Neural cell (in vitro differentiated cells): ENCODE data around the gene IFIT1B.

Experiments used
- CTCF ChIP-seq: fragments of 450-650 bp; IDR thresholded peaks from 2 replicates; pipeline ENCODE4 v1.5.1; 2014; ENCODE audit warnings: antibody characterized with exemption, mild to moderate bottlenecking, moderate library complexity; ENCODE audit not compliant: poor library complexity, severe bottlenecking
- EP300 ChIP-seq: fragments of 450-650 bp; conservative IDR thresholded peaks from 2 replicates; pipeline ENCODE4 v1.6.1; 2014; ENCODE audit warnings: antibody characterized with exemption, mild to moderate bottlenecking, moderate library complexity; ENCODE audit not compliant: poor library complexity, severe bottlenecking
- EZH2 ChIP-seq: fragments of 200-600, 300-800 bp; shearing (Covaris generic), sonication (generic); IDR thresholded peaks from 2 replicates; pipeline ENCODE4 v1.6.1; 2014; ENCODE audit warnings: antibody characterized with exemption, low read length, borderline replicate concordance, mild to moderate bottlenecking; ENCODE audit not compliant: insufficient read depth, poor library complexity, severe bottlenecking
- RAD21 ChIP-seq: fragments of 450-650 bp; conservative IDR thresholded peaks from 2 replicates; pipeline ENCODE4 v1.6.1; 2014; ENCODE audit warnings: antibody characterized with exemption, mild to moderate bottlenecking, moderate library complexity

GRCh38 chr10:89364531-89364930 is 13.3 kb upstream of the IFIT1B start:
- TF ChIP-seq CTCF (no peak), EP300 (no peak), RAD21 (no peak), EZH2 (no peak)
